Esophagus squamous epithelium (tissue), 4 donors: ENCODE data around the gene UBXN1.

Experiments
- CTCF ChIP-seq, 6 experiments: fragments of 450-650 bp in 4 of 6; fragments of 200-600 bp in 2 of 6; sonication (generic) in 2 of 6; IDR thresholded peaks; one replicate each; pipeline ENCODE4 v1.5.1; 2016 to 2019; ENCODE audit warnings: antibody characterized with exemption in 6 of 6, mild to moderate bottlenecking in 4 of 6, moderate library complexity in 4 of 6
- POLR2A ChIP-seq, 4 donors: fragments of 450-650 bp; IDR thresholded peaks; one replicate each; pipeline ENCODE4 v1.6.1; 2017; ENCODE audit warnings: antibody characterized with exemption in 4 of 4, mild to moderate bottlenecking in 4 of 4, moderate library complexity in 3 of 4

GRCh38 chr11:62708793-62709192, 29.9 kb upstream of the UBXN1 start:
- TF ChIP-seq POLR2A (IDR thresholded peaks at IDR 0.05) (no peak), CTCF (IDR thresholded peaks at IDR 0.05) (no peak)
